NCI-H2196 treated with DMSO at 0.1 percent for 48 hours (cell line): ENCODE data around the gene GUSB.

Experiments used
- DNase-seq: peaks from one replicate; lab custom pipeline; 2025; ENCODE audit not compliant: unreplicated experiment; lab: John Stamatoyannopoulos, UW

The GUSB gene

GRCh38 chr7:65931685-65932084 lies 50.3 kb downstream of the GUSB start:
- DNase-seq: no peak

- no peak for DNase-seq
Observed at GRCh38 chr7:65927489-65928448, 54.2 kb downstream of the GUSB start.

- no peak for DNase-seq
Observed at GRCh38 chr7:65926588-65926987, 55.4 kb downstream of the GUSB start.

- DNase-seq: no peak
Observed at GRCh38 chr7:65925040-65925439, 57.0 kb downstream of the GUSB start.

GRCh38 chr7:65924193-65924592 lies 57.8 kb downstream of the GUSB start:
- DNase-seq: no peak

GRCh38 chr7:65923316-65923715 lies 58.7 kb downstream of the GUSB start:
- DNase-seq: no peak

- no peak for DNase-seq
Observed at GRCh38 chr7:65915921-65916657, 65.9 kb downstream of the GUSB start.

GRCh38 chr7:65912237-65912636 lies 69.8 kb downstream of the GUSB start:
- no peak for DNase-seq
